Fibroblast of mammary gland (primary cell): Measurements from ENCODE around the gene PTPRN2.

ENCODE experiments used
- DNase-seq: peaks from one replicate; pipeline ENCODE4 v3.0.0-alpha.2; 2010; ENCODE audit warnings: low read depth
- H3K4me3 ChIP-seq: 2 replicates; pipeline ENCODE4 v1.5.1; 2011; ENCODE audit warnings: low read depth, mild to moderate bottlenecking, low read length, moderate library complexity; ENCODE audit not compliant: control insufficient read depth
- CTCF ChIP-seq: conservative IDR thresholded peaks from 2 replicates; pipeline ENCODE4 v1.5.1; 2011; ENCODE audit warnings: low read depth, low read length, inconsistent platforms; ENCODE audit not compliant: control insufficient read depth, insufficient read depth

Gene PTPRN2

GRCh38 chr7:157650801-157651200, 936.8 kb downstream of the PTPRN2 start:
- DNase-seq, result no peak
- H3K4me3 ChIP-seq, result no peak overlapping the region
- no peak for TF ChIP-seq CTCF

GRCh38 chr7:157650131-157650631, 937.4 kb downstream of the PTPRN2 start:
- no peak for TF ChIP-seq CTCF
- no peak overlapping the region for H3K4me3 ChIP-seq
- no peak for DNase-seq

GRCh38 chr7:157646551-157646950, 941.1 kb downstream of the PTPRN2 start:
- no peak for DNase-seq
- H3K4me3 ChIP-seq, result no peak overlapping the region
- no peak for TF ChIP-seq CTCF

- no peak for TF ChIP-seq CTCF
Measured at GRCh38 chr7:157645539-157645938, 942.1 kb downstream of the PTPRN2 start.

GRCh38 chr7:157644946-157645345, 942.7 kb downstream of the PTPRN2 start:
- H3K4me3 ChIP-seq, result no peak overlapping the region
- DNase-seq, result no peak
- no peak for TF ChIP-seq CTCF

More at GRCh38 chr7:157645539-157645938, 942.1 kb downstream of the PTPRN2 start:
- no peak overlapping the region for H3K4me3 ChIP-seq
- DNase-seq, result no peak

- no peak for DNase-seq
- no peak for TF ChIP-seq CTCF
- no peak overlapping the region for H3K4me3 ChIP-seq
Measured at GRCh38 chr7:157643525-157643970, 944.1 kb downstream of the PTPRN2 start.

- DNase-seq, result no peak
- TF ChIP-seq CTCF, result no peak
- H3K4me3 ChIP-seq, result no peak overlapping the region
Measured at GRCh38 chr7:157641866-157642265, 945.8 kb downstream of the PTPRN2 start.
